IPS-20b (cell line): ENCODE data around the gene KLHL36.
"Not testable (repeated sequence)": the region's sequence is repeated elsewhere in the genome, so short reads cannot be mapped to it uniquely, and the experiment has no call there.

ENCODE experiments used
- H3K27ac ChIP-seq: one replicate; pipeline ENCODE4 v1.5.1; 2013; ENCODE audit warnings: low read length
- H3K27me3 ChIP-seq: 2 replicates; pipeline ENCODE4 v1.6.1; 2013; ENCODE audit warnings: mild to moderate bottlenecking, low read length, inconsistent platforms; ENCODE audit not compliant: insufficient read depth
- H3K36me3 ChIP-seq: 2 replicates; pipeline ENCODE4 v1.6.1; 2013; ENCODE audit warnings: low read depth, mild to moderate bottlenecking, inconsistent platforms, low read length, moderate library complexity; ENCODE audit not compliant: insufficient read depth
- H3K4me1 ChIP-seq: 2 replicates; pipeline ENCODE4 v1.6.1; 2013; ENCODE audit warnings: mild to moderate bottlenecking, control low read depth, inconsistent platforms, low read length, moderate library complexity; ENCODE audit not compliant: insufficient read depth
- H3K4me3 ChIP-seq: 2 replicates; pipeline ENCODE4 v1.5.1; 2013; ENCODE audit warnings: mild to moderate bottlenecking, low read length, inconsistent platforms
- H3K9ac ChIP-seq: 2 replicates; pipeline ENCODE4 v1.6.1; 2013; ENCODE audit warnings: low read depth, mild to moderate bottlenecking, inconsistent platforms, low read length, moderate library complexity
- H3K9me3 ChIP-seq: 2 replicates; pipeline ENCODE4 v1.6.1; 2013; ENCODE audit warnings: mild to moderate bottlenecking, low read depth, low read length, inconsistent platforms; ENCODE audit not compliant: insufficient read depth

KLHL36 gene

GRCh38 chr16:84690088-84690819 lies 41.9 kb downstream of the KLHL36 start:
- Histone ChIP-seq H3K4me3 (no peak overlapping the region), H3K27ac (no peak overlapping the region), H3K36me3 (no peaks in the 10 kb centered on the region), H3K4me1 (no peaks in the 10 kb centered on the region; the same call in 1 of the 2 replicates), H3K9me3 (no peaks in the 10 kb centered on the region), H3K27me3 (0 out of 2 replicates have a peak, but pooled peaks cover 1% of the 10 kb centered on the region), H3K9ac (no peak overlapping the region)

DNA sequence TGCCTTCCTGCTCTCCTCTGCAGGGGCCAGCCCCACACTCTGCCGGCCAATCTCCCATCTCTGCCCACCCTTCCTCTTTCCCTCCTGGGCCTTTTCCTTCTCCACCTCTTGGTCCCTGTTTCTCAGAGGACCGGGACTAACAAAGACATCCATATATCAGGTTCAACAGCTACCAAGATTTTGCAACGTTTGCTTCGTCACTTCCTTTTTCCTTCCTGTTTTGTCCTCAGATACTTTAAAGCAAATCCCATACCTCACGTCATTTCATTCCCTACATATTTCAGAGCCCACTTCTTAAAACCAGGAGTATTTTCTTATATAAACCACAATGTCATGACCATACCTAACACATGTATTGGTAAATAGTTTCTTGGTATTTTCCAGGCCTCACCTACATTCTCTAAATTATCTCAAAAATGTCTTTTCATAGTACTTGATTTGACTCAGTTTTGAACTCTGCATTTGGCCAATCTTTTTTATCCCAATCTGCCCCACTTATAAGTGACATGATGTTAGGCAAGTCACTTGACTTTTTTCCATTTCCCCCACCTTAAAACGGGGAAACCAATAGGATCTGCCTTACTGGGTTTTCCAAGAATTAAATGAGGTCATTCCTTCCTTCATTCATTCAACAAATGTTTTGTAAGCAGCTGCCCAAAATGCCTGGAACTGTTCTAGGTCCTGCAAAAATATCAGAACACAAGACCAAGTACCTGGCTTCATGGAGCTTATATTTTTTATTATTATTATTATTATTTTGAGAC lies 44.3 kb downstream of the KLHL36 start:
- H3K4me1 ChIP-seq: no peaks in the 10 kb centered on the region
- H3K27me3 ChIP-seq: no peaks in the 10 kb centered on the region
- H3K9ac ChIP-seq: no peak overlapping the region
- no peaks in the 10 kb centered on the region for H3K36me3 ChIP-seq
- no peaks in the 10 kb centered on the region for H3K9me3 ChIP-seq
- no peak overlapping the region for H3K27ac ChIP-seq
- no peak overlapping the region for H3K4me3 ChIP-seq

GRCh38 chr16:84693869-84694268 lies 45.6 kb downstream of the KLHL36 start:
- not testable (repeated sequence) for H3K36me3 ChIP-seq, H3K4me1 ChIP-seq, H3K9me3 ChIP-seq, H3K9ac ChIP-seq, H3K27ac ChIP-seq, H3K27me3 ChIP-seq, H3K4me3 ChIP-seq

DNA sequence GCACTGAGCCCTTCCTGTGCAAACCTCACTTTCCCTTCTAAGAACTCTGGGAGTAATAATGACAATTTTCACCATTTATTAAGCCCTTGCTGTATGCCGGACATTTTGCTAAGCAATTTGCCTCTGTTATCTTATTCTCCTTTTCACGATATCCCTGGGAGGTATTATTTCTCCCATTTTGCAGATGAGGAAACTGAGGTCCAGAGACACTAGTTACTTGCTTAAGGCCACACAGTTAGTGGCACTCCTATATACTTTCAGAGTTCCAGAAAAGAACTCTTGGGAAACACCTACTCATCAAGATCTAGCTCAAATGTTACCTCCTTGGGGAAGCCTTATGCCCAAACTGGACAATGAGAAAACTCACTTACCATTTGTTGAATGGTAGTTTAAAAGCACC lies 46.7 kb downstream of the KLHL36 start:
- H3K36me3 ChIP-seq: no peaks in the 10 kb centered on the region
- H3K4me3 ChIP-seq: no peak overlapping the region
- H3K9me3 ChIP-seq: no peaks in the 10 kb centered on the region
- H3K27ac ChIP-seq: no peak overlapping the region
- no peak overlapping the region for H3K9ac ChIP-seq
- H3K4me1 ChIP-seq: peaks cover 6% of the 10 kb centered on the region; the same call in 1 of the 2 replicates
- no peaks in the 10 kb centered on the region for H3K27me3 ChIP-seq

DNA sequence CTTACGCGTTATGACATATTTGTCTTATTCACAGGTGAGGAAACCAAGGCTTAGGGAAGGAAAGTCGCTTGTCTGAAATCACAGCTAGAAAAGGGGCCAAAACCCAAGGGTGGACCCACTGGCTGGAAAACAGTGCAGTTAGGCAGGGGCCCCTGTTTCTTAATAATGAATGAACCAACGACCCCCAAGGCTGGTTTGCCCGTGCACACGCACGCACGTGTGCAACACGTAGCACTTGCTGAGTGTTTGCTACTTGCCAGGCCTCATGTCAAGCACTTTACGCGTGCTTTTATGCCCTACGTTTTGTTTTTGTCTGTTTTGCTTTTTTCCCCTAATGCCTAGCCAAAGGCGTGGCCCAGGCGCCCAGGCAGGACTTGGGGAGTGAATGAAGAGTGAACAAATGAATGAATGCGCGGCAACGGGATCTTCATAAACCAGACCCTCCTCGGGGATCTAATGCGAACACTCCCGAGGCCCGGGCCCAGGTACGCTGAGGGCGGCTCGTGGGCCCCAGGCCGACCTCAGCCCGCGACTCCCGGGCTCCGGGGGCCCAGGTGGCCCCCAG lies 50.9 kb downstream of the KLHL36 start:
- Histone ChIP-seq H3K9me3 (no peaks in the 10 kb centered on the region), H3K27me3 (no peaks in the 10 kb centered on the region), H3K9ac (peak overlapping the region; percentile 90), H3K4me1 (peaks cover 10% of the 10 kb centered on the region; the same call in 1 of the 2 replicates), H3K27ac (peak overlapping the region; percentile 54), H3K4me3 (peak overlapping the region; percentile 70), H3K36me3 (no peaks in the 10 kb centered on the region)

- peak within 1 kb of the TSS; percentile 54 for H3K27ac ChIP-seq
These were observed 51.6 kb downstream of the KLHL36 start, which contains the start of gene USP10 for GRCh38 chr16:84699712-84700445. Gene USP10 (plus strand): TSS chr16:84700000. CDS start chr16:84700091, 91 bp downstream.

GRCh38 chr16:84700446-84701300 lies 52.4 kb downstream of the KLHL36 start:
- Histone ChIP-seq H3K9me3 (no peaks in the 10 kb centered on the region), H3K9ac (peak overlapping the region; percentile 90; the same call in 1 of the 2 replicates), H3K36me3 (no peaks in the 10 kb centered on the region), H3K27ac (no peak overlapping the region), H3K4me3 (peak overlapping the region; percentile 89), H3K27me3 (no peaks in the 10 kb centered on the region), H3K4me1 (peaks cover 10% of the 10 kb centered on the region; the same call in 1 of the 2 replicates)

More at GRCh38 chr16:84699712-84700445, 51.6 kb downstream of the KLHL36 start, which contains the start of gene USP10:
- Histone ChIP-seq H3K9me3 (no peaks in the 10 kb centered on the region), H3K9ac (peak within 1 kb of the TSS; percentile 90), H3K4me3 (peak within 1 kb of the TSS; percentile 89), H3K27me3 (no peaks in the 10 kb centered on the region), H3K36me3 (no peaks in the 10 kb centered on the region), H3K4me1 (peaks cover 10% of the 10 kb centered on the region; the same call in 1 of the 2 replicates)

DNA sequence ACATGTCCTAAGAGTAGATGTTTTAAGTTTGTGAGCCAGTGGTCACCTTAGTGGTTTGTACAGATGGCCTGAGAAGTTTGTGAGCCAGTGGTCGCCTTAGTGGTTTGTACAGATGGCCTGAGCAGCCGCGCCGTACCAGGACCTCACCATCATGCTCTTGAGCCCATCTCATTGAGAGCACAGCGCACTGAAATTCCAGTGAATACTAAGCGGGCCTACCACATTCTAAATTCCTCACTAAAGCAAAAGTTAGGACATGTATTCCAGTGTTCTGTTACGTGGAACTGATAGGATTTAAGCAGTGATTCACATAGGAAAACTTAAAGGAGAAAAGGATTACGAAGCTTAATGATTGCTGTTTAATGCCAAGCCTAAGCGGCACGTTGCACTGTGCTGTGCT lies 55.4 kb downstream of the KLHL36 start:
- no peaks in the 10 kb centered on the region for H3K36me3 ChIP-seq
- H3K27ac ChIP-seq: no peak overlapping the region
- H3K9ac ChIP-seq: no peak overlapping the region
- no peaks in the 10 kb centered on the region for H3K27me3 ChIP-seq
- no peak overlapping the region for H3K4me3 ChIP-seq
- H3K9me3 ChIP-seq: no peaks in the 10 kb centered on the region
- H3K4me1 ChIP-seq: peaks cover 16% of the 10 kb centered on the region; the same call in 1 of the 2 replicates

DNA sequence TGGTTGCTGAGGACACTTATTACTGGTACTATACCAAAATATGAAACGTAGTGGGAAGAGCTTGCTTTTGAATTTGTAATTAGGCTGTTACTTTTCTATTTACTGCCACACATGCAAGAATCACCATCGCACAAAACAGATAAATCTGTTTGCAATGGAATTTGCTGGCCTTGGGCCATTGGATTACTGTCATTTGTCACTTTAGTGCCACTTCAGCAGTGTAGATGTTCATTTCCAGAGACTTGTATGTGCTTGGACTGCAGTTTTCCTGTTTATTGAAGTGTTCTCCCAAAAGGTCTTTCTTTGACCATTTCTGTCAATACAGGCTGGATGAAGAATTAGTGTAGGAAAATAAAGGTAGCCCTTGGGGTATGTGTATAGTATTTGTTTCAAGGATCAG lies 55.9 kb downstream of the KLHL36 start:
- peaks cover 5% of the 10 kb centered on the region; the same call in 1 of the 2 replicates for H3K36me3 ChIP-seq
- H3K4me1 ChIP-seq: peaks cover 12% of the 10 kb centered on the region; the same call in 1 of the 2 replicates
- H3K9ac ChIP-seq: no peak overlapping the region

GRCh38 chr16:84706856-84707255 lies 58.5 kb downstream of the KLHL36 start:
- no peak overlapping the region for H3K27ac ChIP-seq
- no peaks in the 10 kb centered on the region for H3K27me3 ChIP-seq
- H3K4me1 ChIP-seq: peaks cover 14% of the 10 kb centered on the region

More for the DNA sequence above, 55.9 kb downstream of the KLHL36 start:
- no peaks in the 10 kb centered on the region for H3K27me3 ChIP-seq
- no peak overlapping the region for H3K4me3 ChIP-seq
- H3K27ac ChIP-seq: no peak overlapping the region
- H3K9me3 ChIP-seq: no peaks in the 10 kb centered on the region

More at GRCh38 chr16:84706856-84707255, 58.5 kb downstream of the KLHL36 start:
- H3K36me3 ChIP-seq: peaks cover 5% of the 10 kb centered on the region; the same call in 1 of the 2 replicates
- no peak overlapping the region for H3K4me3 ChIP-seq
- H3K9ac ChIP-seq: no peak overlapping the region
- no peaks in the 10 kb centered on the region for H3K9me3 ChIP-seq
